ENCODE results near the gene COL18A1. TPM values are rescaled to one million over a fixed set of nuclear protein-coding genes. Genes with fewer than 3 reads are reported as not detected.
"Not testable (repeated sequence)": the region's sequence is repeated elsewhere in the genome, so short reads cannot be mapped to it uniquely, and the experiment has no call there.

The COL18A1 gene
- total RNA-seq, 1 donor from 2014 or later, result 52.6 TPM

DNA sequence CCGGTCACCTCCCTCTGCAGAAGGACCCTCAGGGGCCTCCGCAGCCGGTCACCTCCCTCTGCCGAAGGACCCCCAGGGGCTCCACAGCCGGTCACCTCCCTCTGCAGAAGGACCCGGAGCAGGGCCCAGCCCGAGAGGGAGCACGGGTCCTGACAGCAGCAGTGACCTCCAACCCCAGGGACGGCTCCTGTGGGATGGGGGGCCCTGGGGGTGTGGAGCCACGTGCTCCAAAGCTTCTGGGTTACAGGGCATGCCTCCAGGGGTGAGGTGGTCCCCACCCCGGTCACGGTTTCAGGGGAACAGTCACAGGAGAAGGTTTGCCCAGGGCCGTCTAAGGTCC lies 97.0 kb downstream of the COL18A1 start:
- H3K4me3 Mint-ChIP-seq, result no peak overlapping the region
- TF ChIP-seq, protein P1, sequence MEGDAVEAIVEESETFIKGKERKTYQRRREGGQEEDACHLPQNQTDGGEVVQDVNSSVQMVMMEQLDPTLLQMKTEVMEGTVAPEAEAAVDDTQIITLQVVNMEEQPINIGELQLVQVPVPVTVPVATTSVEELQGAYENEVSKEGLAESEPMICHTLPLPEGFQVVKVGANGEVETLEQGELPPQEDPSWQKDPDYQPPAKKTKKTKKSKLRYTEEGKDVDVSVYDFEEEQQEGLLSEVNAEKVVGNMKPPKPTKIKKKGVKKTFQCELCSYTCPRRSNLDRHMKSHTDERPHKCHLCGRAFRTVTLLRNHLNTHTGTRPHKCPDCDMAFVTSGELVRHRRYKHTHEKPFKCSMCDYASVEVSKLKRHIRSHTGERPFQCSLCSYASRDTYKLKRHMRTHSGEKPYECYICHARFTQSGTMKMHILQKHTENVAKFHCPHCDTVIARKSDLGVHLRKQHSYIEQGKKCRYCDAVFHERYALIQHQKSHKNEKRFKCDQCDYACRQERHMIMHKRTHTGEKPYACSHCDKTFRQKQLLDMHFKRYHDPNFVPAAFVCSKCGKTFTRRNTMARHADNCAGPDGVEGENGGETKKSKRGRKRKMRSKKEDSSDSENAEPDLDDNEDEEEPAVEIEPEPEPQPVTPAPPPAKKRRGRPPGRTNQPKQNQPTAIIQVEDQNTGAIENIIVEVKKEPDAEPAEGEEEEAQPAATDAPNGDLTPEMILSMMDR (IDR thresholded peaks at IDR 0.05), result no peak
- no peak for TF ChIP-seq EZH2phosphoT487 (IDR thresholded peaks at IDR 0.05)
- no peak for TF ChIP-seq EZH2 (IDR thresholded peaks at IDR 0.05)
- Histone ChIP-seq H3K9me3 (ENCODE audit: low read depth) (no peaks in the 10 kb centered on the region), H3K9ac (no peak overlapping the region), H3F3A (ENCODE audit: low read depth) (no peaks in the 10 kb centered on the region), H3K36me3 (no peaks in the 10 kb centered on the region), H2AFZ (replicated peaks) (no peak overlapping the region), H4K20me1 (ENCODE audit: low read depth) (no peaks in the 10 kb centered on the region), H3K4me3 (no peak overlapping the region), H3K4me2 (no peak overlapping the region), H3K4me1 (no peaks in the 10 kb centered on the region), H3K79me2 (ENCODE audit: low read depth) (no peaks in the 10 kb centered on the region), H3K27me3 (no peaks in the 10 kb centered on the region), H3K27ac (no peak overlapping the region)
- H3K27ac Mint-ChIP-seq, result no peak overlapping the region
- peaks cover 4% of the 10 kb centered on the region for H3K27me3 Mint-ChIP-seq (ENCODE audit: insufficient read depth, low read depth)
- H3K36me3 Mint-ChIP-seq, result peaks cover 14% of the 10 kb centered on the region
- DNase-seq (ENCODE audit: low spot score), result no peak
- no peaks in the 10 kb centered on the region for H3K9me3 Mint-ChIP-seq
- no peaks in the 10 kb centered on the region for H3K4me1 Mint-ChIP-seq

DNA sequence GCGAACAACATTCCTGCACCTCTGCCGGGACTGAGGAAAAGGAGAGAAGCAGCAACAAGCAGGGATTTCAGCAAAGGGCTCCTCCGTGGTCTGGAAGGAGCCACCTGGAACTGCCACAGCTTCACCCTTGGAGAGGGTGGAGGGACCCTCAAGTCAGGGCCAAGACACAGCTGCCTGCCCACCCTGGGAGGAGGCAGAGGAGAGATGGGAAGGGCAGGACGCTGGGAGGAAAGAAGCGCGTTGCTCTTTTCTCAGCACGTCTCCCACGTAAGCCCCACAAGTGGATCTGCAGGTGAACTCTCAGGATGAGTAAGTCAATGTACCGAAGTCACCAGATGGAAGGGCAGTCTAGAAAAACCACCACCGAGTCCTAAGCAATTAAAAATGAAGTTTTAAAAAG lies 97.6 kb downstream of the COL18A1 start:
- no peak overlapping the region for H3K9ac ChIP-seq
- H3K4me3 Mint-ChIP-seq, result no peak overlapping the region
- no peak overlapping the region for H2AFZ ChIP-seq (replicated peaks)
- no peaks in the 10 kb centered on the region for H4K20me1 ChIP-seq (ENCODE audit: low read depth)
- H3K36me3 ChIP-seq, result no peaks in the 10 kb centered on the region
- no peak for DNase-seq (ENCODE audit: low spot score)
- no peak overlapping the region for H3K27ac ChIP-seq
- H3K4me3 ChIP-seq, result no peak overlapping the region
- no peaks in the 10 kb centered on the region for H3K4me1 Mint-ChIP-seq
- no peaks in the 10 kb centered on the region for H3K27me3 ChIP-seq
- peaks cover 15% of the 10 kb centered on the region for H3K36me3 Mint-ChIP-seq
- H3K9me3 ChIP-seq (ENCODE audit: low read depth), result no peaks in the 10 kb centered on the region
- H3K4me1 ChIP-seq, result no peaks in the 10 kb centered on the region
- no peaks in the 10 kb centered on the region for H3K79me2 ChIP-seq (ENCODE audit: low read depth)
- no peak overlapping the region for H3K27ac Mint-ChIP-seq
- peaks cover 4% of the 10 kb centered on the region for H3K27me3 Mint-ChIP-seq (ENCODE audit: insufficient read depth, low read depth)
- no peaks in the 10 kb centered on the region for H3F3A ChIP-seq (ENCODE audit: low read depth)
- TF ChIP-seq, protein P1 (IDR thresholded peaks at IDR 0.05), result no peak
- no peak for TF ChIP-seq EZH2phosphoT487 (IDR thresholded peaks at IDR 0.05)
- no peak for TF ChIP-seq EZH2 (IDR thresholded peaks at IDR 0.05)
- no peaks in the 10 kb centered on the region for H3K9me3 Mint-ChIP-seq
- H3K4me2 ChIP-seq, result no peak overlapping the region

DNA sequence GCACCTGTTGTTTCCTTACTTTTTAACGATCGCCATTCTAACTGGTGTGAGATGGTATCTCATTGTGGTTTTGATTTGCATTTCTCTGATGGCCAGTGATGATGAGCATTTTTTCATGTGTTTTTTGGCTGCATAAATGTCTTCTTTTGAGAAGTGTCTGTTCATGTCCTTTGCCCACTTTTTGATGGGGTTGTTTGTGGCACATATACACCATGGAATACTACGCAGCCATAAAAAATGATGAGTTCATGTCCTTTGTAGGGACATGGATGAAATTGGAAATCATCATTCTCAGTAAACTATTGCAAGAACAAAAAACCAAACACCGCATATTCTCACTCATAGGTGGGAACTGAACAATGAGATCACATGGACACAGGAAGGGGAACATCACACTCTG lies 98.3 kb downstream of the COL18A1 start:
- H4K20me1 ChIP-seq (ENCODE audit: low read depth); H3K4me1 Mint-ChIP-seq; H3K9me3 Mint-ChIP-seq; H3K4me1 ChIP-seq; H3K27me3 ChIP-seq; H3K9ac ChIP-seq; H3K27ac ChIP-seq; H3K9me3 ChIP-seq (ENCODE audit: low read depth); H3K79me2 ChIP-seq (ENCODE audit: low read depth); H3K4me3 Mint-ChIP-seq; H2AFZ ChIP-seq (replicated peaks); H3F3A ChIP-seq (ENCODE audit: low read depth); H3K27me3 Mint-ChIP-seq (ENCODE audit: insufficient read depth, low read depth); H3K27ac Mint-ChIP-seq; H3K4me3 ChIP-seq; H3K36me3 ChIP-seq; H3K4me2 ChIP-seq; DNase-seq (ENCODE audit: low spot score): not testable (repeated sequence)
- H3K36me3 Mint-ChIP-seq, result peaks cover 17% of the 10 kb centered on the region

DNA sequence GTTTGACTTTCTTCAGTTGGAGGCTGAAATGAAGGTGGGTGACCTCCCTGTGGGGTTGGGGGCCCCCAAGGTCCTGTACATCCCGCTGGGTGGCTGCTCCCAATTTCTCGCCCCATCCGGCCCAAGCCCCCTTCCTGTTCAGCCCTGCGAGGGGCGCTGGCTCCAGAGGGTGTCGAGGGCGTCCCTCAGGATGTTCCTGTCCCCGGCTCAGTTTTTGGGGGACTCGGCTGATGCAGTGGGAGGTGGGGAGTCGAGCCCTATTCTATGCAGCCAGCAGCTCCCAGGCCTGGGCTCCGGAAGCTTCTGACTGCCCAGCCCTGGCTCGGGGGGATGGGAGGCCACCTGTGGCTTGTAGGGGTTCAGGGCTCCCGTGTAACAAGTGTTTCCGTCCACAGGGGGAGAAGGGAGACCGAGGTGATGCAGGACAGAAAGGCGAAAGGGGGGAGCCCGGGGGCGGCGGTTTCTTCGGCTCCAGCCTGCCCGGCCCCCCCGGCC lies 99.1 kb downstream of the COL18A1 start:
- Mint-ChIP-seq H3K4me3 (no peak overlapping the region), H3K27me3 (ENCODE audit: insufficient read depth, low read depth) (peaks cover 6% of the 10 kb centered on the region), H3K27ac (no peak overlapping the region), H3K4me1 (peaks cover 5% of the 10 kb centered on the region), H3K36me3 (peaks cover 11% of the 10 kb centered on the region), H3K9me3 (no peaks in the 10 kb centered on the region)
- no peak overlapping the region for H3K4me2 ChIP-seq
- no peaks in the 10 kb centered on the region for H3K9me3 ChIP-seq (ENCODE audit: low read depth)
- H3K4me1 ChIP-seq, result peaks cover 3% of the 10 kb centered on the region
- H3K27me3 ChIP-seq, result no peaks in the 10 kb centered on the region
- H2AFZ ChIP-seq (replicated peaks), result no peak overlapping the region
- H4K20me1 ChIP-seq (ENCODE audit: low read depth), result peaks cover 10% of the 10 kb centered on the region
- no peak for TF ChIP-seq EZH2phosphoT487 (IDR thresholded peaks at IDR 0.05)
- H3F3A ChIP-seq (ENCODE audit: low read depth), result no peaks in the 10 kb centered on the region
- no peak overlapping the region for H3K27ac ChIP-seq
- H3K79me2 ChIP-seq (ENCODE audit: low read depth), result no peaks in the 10 kb centered on the region
- H3K4me3 ChIP-seq, result no peak overlapping the region
- H3K9ac ChIP-seq, result no peak overlapping the region
- no peaks in the 10 kb centered on the region for H3K36me3 ChIP-seq
- DNase-seq (ENCODE audit: low spot score), result no peak
